ENCODE data around the gene OR52K1.

OR52K1 gene

GRCh38 chr11:4443232-4443891, 39.1 kb upstream of the OR52K1 start:
- Histone ChIP-seq H3K23ac (ENCODE audit: low read length in 2 of 2) (no peak overlapping the region), H3K27ac (ENCODE audit: low read length, poor library complexity, severe bottlenecking) (no peak overlapping the region), H3K9ac (ENCODE audit: low read length) (no peak overlapping the region), H2BK120ac (ENCODE audit: low read depth, low read length) (no peak overlapping the region), H3K18ac (ENCODE audit: low read depth in 1 of 2, low read length in 2 of 2) (no peak overlapping the region), H2BK15ac (ENCODE audit: low read depth, poor library complexity, severe bottlenecking) (no peak overlapping the region), H3K4me1 (ENCODE audit: control insufficient read depth, insufficient read depth, low read depth, low read length) (no peaks in the 10 kb centered on the region), H3K4ac (ENCODE audit: low read depth in 1 of 2, low read length in 2 of 2) (no peak overlapping the region), H3K79me1 (replicated peaks; ENCODE audit: low read length, poor library complexity, severe bottlenecking) (no peaks in the 10 kb centered on the region), H3K9me3 (ENCODE audit: control insufficient read depth, low read length) (peaks cover 6% of the 10 kb centered on the region), H3K4me3 (ENCODE audit: insufficient read depth in 1 of 2, low read depth in 1 of 2, low read length in 2 of 2) (no peak overlapping the region), H2AK5ac (ENCODE audit: low read length, severe bottlenecking) (no peak overlapping the region), H3K4me2 (ENCODE audit: low read length, poor library complexity, severe bottlenecking) (no peak overlapping the region), H4K91ac (ENCODE audit: low read length) (no peak overlapping the region), H2AFZ (ENCODE audit: low read depth, low read length) (no peak overlapping the region), H2BK5ac (ENCODE audit: low read depth, low read length, poor library complexity, severe bottlenecking) (no peak overlapping the region), H3K14ac (ENCODE audit: low read length in 2 of 2) (no peak overlapping the region), H4K8ac (ENCODE audit: low read length) (no peak overlapping the region), H2BK12ac (ENCODE audit: low read length in 2 of 2) (no peak overlapping the region), H3K27me3 (ENCODE audit: control insufficient read depth in 1 of 2, insufficient read depth in 1 of 2, low read length in 2 of 2) (no peaks in the 10 kb centered on the region), H3K36me3 (ENCODE audit: control insufficient read depth in 1 of 2, insufficient read depth in 2 of 2, low read depth in 1 of 2, low read length in 2 of 2) (no peaks in the 10 kb centered on the region)
- WGBS: 54% methylated on average over 3 of the region's 3 CpGs
- DNase-seq: no peak

GRCh38 chr11:4448995-4449394, 33.5 kb upstream of the OR52K1 start, which contains the start of gene OR52K2:
OR52K2 (plus strand) TSS chr11:4449295; CDS start chr11:4449340, 45 bp downstream.
- Histone ChIP-seq H3K27me3 (ENCODE audit: control insufficient read depth in 1 of 2, insufficient read depth in 1 of 2, low read length in 2 of 2) (no peaks in the 10 kb centered on the region), H3K4me2 (ENCODE audit: low read length, poor library complexity, severe bottlenecking) (no peak within 1 kb of the TSS), H3K4ac (ENCODE audit: low read depth in 1 of 2, low read length in 2 of 2) (no peak within 1 kb of the TSS)

GRCh38 chr11:4453118-4453517, 29.3 kb upstream of the OR52K1 start:
- Histone ChIP-seq H4K91ac (ENCODE audit: low read length) (no peak overlapping the region), H3K27me3 (ENCODE audit: control insufficient read depth in 1 of 2, insufficient read depth in 1 of 2, low read length in 2 of 2) (no peaks in the 10 kb centered on the region), H2BK15ac (ENCODE audit: low read depth, poor library complexity, severe bottlenecking) (no peak overlapping the region), H3K4ac (ENCODE audit: low read depth in 1 of 2, low read length in 2 of 2) (no peak overlapping the region), H2BK120ac (ENCODE audit: low read depth, low read length) (no peak overlapping the region), H3K36me3 (ENCODE audit: control insufficient read depth in 1 of 2, insufficient read depth in 2 of 2, low read depth in 1 of 2, low read length in 2 of 2) (no peaks in the 10 kb centered on the region), H3K4me2 (ENCODE audit: low read length, poor library complexity, severe bottlenecking) (no peak overlapping the region), H3K79me1 (replicated peaks; ENCODE audit: low read length, poor library complexity, severe bottlenecking) (no peaks in the 10 kb centered on the region), H2BK5ac (ENCODE audit: low read depth, low read length, poor library complexity, severe bottlenecking) (no peak overlapping the region), H2AK5ac (ENCODE audit: low read length, severe bottlenecking) (no peak overlapping the region), H4K8ac (ENCODE audit: low read length) (no peak overlapping the region), H3K23ac (ENCODE audit: low read length in 2 of 2) (no peak overlapping the region), H2BK12ac (ENCODE audit: low read length in 2 of 2) (no peak overlapping the region), H3K4me1 (ENCODE audit: control insufficient read depth, insufficient read depth, low read depth, low read length) (no peaks in the 10 kb centered on the region), H3K9me3 (ENCODE audit: control insufficient read depth, low read length) (peaks cover 4% of the 10 kb centered on the region), H2AFZ (ENCODE audit: low read depth, low read length) (no peak overlapping the region), H3K27ac (ENCODE audit: low read length, poor library complexity, severe bottlenecking) (no peak overlapping the region), H3K9ac (ENCODE audit: low read length) (no peak overlapping the region), H3K4me3 (ENCODE audit: insufficient read depth in 1 of 2, low read depth in 1 of 2, low read length in 2 of 2) (no peak overlapping the region), H3K14ac (ENCODE audit: low read length in 2 of 2) (no peak overlapping the region), H3K18ac (ENCODE audit: low read depth in 1 of 2, low read length in 2 of 2) (no peak overlapping the region)
- DNase-seq: no peak
- 95% methylated on average over 2 of the region's 3 CpGs for WGBS

More at GRCh38 chr11:4448995-4449394, 33.5 kb upstream of the OR52K1 start, which contains the start of gene OR52K2:
- Histone ChIP-seq H2BK15ac (ENCODE audit: low read depth, poor library complexity, severe bottlenecking) (no peak within 1 kb of the TSS), H2AK5ac (ENCODE audit: low read length, severe bottlenecking) (no peak within 1 kb of the TSS), H4K8ac (ENCODE audit: low read length) (no peak within 1 kb of the TSS), H2AFZ (ENCODE audit: low read depth, low read length) (no peak within 1 kb of the TSS), H3K4me1 (ENCODE audit: control insufficient read depth, insufficient read depth, low read depth, low read length) (no peaks in the 10 kb centered on the region), H3K4me3 (ENCODE audit: insufficient read depth in 1 of 2, low read depth in 1 of 2, low read length in 2 of 2) (no peak within 1 kb of the TSS), H3K14ac (ENCODE audit: low read length in 2 of 2) (no peak within 1 kb of the TSS), H4K91ac (ENCODE audit: low read length) (no peak within 1 kb of the TSS), H3K9me3 (ENCODE audit: control insufficient read depth, low read length) (peaks cover under 1% of the 10 kb centered on the region), H3K23ac (ENCODE audit: low read length in 2 of 2) (no peak within 1 kb of the TSS), H3K27ac (ENCODE audit: low read length, poor library complexity, severe bottlenecking) (no peak within 1 kb of the TSS), H2BK120ac (ENCODE audit: low read depth, low read length) (no peak within 1 kb of the TSS), H2BK12ac (ENCODE audit: low read length in 2 of 2) (no peak within 1 kb of the TSS), H3K18ac (ENCODE audit: low read depth in 1 of 2, low read length in 2 of 2) (no peak within 1 kb of the TSS), H3K79me1 (replicated peaks; ENCODE audit: low read length, poor library complexity, severe bottlenecking) (no peaks in the 10 kb centered on the region), H3K36me3 (ENCODE audit: control insufficient read depth in 1 of 2, insufficient read depth in 2 of 2, low read depth in 1 of 2, low read length in 2 of 2) (no peaks in the 10 kb centered on the region), H3K9ac (ENCODE audit: low read length) (no peak within 1 kb of the TSS), H2BK5ac (ENCODE audit: low read depth, low read length, poor library complexity, severe bottlenecking) (no peak within 1 kb of the TSS)
- no peak for DNase-seq

- Histone ChIP-seq H4K8ac (ENCODE audit: low read length) (no peak overlapping the region), H2BK120ac (ENCODE audit: low read depth, low read length) (no peak overlapping the region), H2BK15ac (ENCODE audit: low read depth, poor library complexity, severe bottlenecking) (no peak overlapping the region), H3K9ac (ENCODE audit: low read length) (no peak overlapping the region), H3K9me3 (ENCODE audit: control insufficient read depth, low read length) (peaks cover 4% of the 10 kb centered on the region), H3K4me1 (ENCODE audit: control insufficient read depth, insufficient read depth, low read depth, low read length) (no peaks in the 10 kb centered on the region), H3K18ac (ENCODE audit: low read depth in 1 of 2, low read length in 2 of 2) (no peak overlapping the region), H4K91ac (ENCODE audit: low read length) (no peak overlapping the region), H3K36me3 (ENCODE audit: control insufficient read depth in 1 of 2, insufficient read depth in 2 of 2, low read depth in 1 of 2, low read length in 2 of 2) (no peaks in the 10 kb centered on the region), H3K4ac (ENCODE audit: low read depth in 1 of 2, low read length in 2 of 2) (no peak overlapping the region), H3K14ac (ENCODE audit: low read length in 2 of 2) (no peak overlapping the region), H3K79me1 (replicated peaks; ENCODE audit: low read length, poor library complexity, severe bottlenecking) (no peaks in the 10 kb centered on the region), H3K4me2 (ENCODE audit: low read length, poor library complexity, severe bottlenecking) (no peak overlapping the region), H2BK5ac (ENCODE audit: low read depth, low read length, poor library complexity, severe bottlenecking) (no peak overlapping the region), H2AK5ac (ENCODE audit: low read length, severe bottlenecking) (no peak overlapping the region), H3K23ac (ENCODE audit: low read length in 2 of 2) (no peak overlapping the region), H2AFZ (ENCODE audit: low read depth, low read length) (no peak overlapping the region), H3K4me3 (ENCODE audit: insufficient read depth in 1 of 2, low read depth in 1 of 2, low read length in 2 of 2) (no peak overlapping the region), H3K27me3 (ENCODE audit: control insufficient read depth in 1 of 2, insufficient read depth in 1 of 2, low read length in 2 of 2) (no peaks in the 10 kb centered on the region), H3K27ac (ENCODE audit: low read length, poor library complexity, severe bottlenecking) (no peak overlapping the region), H2BK12ac (ENCODE audit: low read length in 2 of 2) (no peak overlapping the region)
- DNase-seq: no peak
Observed at GRCh38 chr11:4454021-4454420, 28.4 kb upstream of the OR52K1 start.
